ENCODE results near the gene ARMC9.

The ARMC9 gene

GRCh38 chr2:231380307-231380706 is 181.9 kb downstream of the ARMC9 start:
- DNase-seq (ENCODE audit: low read depth in 2 of 2): no peak

GRCh38 chr2:231380991-231381847 is 182.8 kb downstream of the ARMC9 start:
- no peak for DNase-seq (ENCODE audit: low read depth in 2 of 2)

GRCh38 chr2:231382116-231382515 is 183.7 kb downstream of the ARMC9 start:
- DNase-seq (ENCODE audit: low read depth in 2 of 2): no peak

GRCh38 chr2:231383416-231384108 is 185.1 kb downstream of the ARMC9 start:
- no peak for DNase-seq (ENCODE audit: low read depth in 2 of 2)

GRCh38 chr2:231384109-231384435 is 185.6 kb downstream of the ARMC9 start:
- no peak for DNase-seq (ENCODE audit: low read depth in 2 of 2)

GRCh38 chr2:231384970-231385369 is 186.5 kb downstream of the ARMC9 start:
- no peak for DNase-seq (ENCODE audit: low read depth in 2 of 2)

- DNase-seq (ENCODE audit: low read depth in 2 of 2): no peak
Observed at GRCh38 chr2:231385429-231385828, 187.0 kb downstream of the ARMC9 start.

GRCh38 chr2:231386446-231386845 is 188.0 kb downstream of the ARMC9 start:
- DNase-seq (ENCODE audit: low read depth in 2 of 2): no peak

GRCh38 chr2:231387904-231388724 is 189.7 kb downstream of the ARMC9 start:
- DNase-seq (ENCODE audit: low read depth in 2 of 2): no peak

- no peak for DNase-seq (ENCODE audit: low read depth in 2 of 2)
Observed at GRCh38 chr2:231388725-231389346, 190.4 kb downstream of the ARMC9 start.

GRCh38 chr2:231390667-231391066 is 192.2 kb downstream of the ARMC9 start:
- no peak for DNase-seq (ENCODE audit: low read depth in 2 of 2)

- DNase-seq (ENCODE audit: low read depth in 2 of 2): no peak
Observed at GRCh38 chr2:231391981-231392380, 193.6 kb downstream of the ARMC9 start.

- no peak for DNase-seq (ENCODE audit: low read depth in 2 of 2)
Observed at GRCh38 chr2:231392431-231393148, 194.2 kb downstream of the ARMC9 start.

- DNase-seq (ENCODE audit: low read depth in 2 of 2): peak; percentile 22 to 45
Observed at GRCh38 chr2:231393149-231394131, 195.0 kb downstream of the ARMC9 start.

- DNase-seq (ENCODE audit: low read depth in 2 of 2): no peak
Observed at GRCh38 chr2:231394211-231395141, 196.0 kb downstream of the ARMC9 start.

- no peak for DNase-seq (ENCODE audit: low read depth in 2 of 2)
Observed at GRCh38 chr2:231395188-231396057, 197.0 kb downstream of the ARMC9 start, which contains the start of gene B3GNT7. Gene B3GNT7 (plus strand): TSS chr2:231395710. CDS start chr2:231395804, 94 bp downstream.

- DNase-seq (ENCODE audit: low read depth in 2 of 2): no peak
Observed at GRCh38 chr2:231396058-231396821, 197.8 kb downstream of the ARMC9 start.

Measured in stimulated activated CD8-positive, alpha-beta memory T cell treated with anti-CD3 and anti-CD28 coated beads, Interleukin-7, amount 100 ng/mL, for 4 hours (primary cell).